Measurements from ENCODE around the gene ITPK1. TPM values are rescaled to one million over a fixed set of nuclear protein-coding genes. Genes with fewer than 3 reads are reported as not detected.
A peak's percentile ranks its signal among the peaks of the same experiment; 100 is the strongest.

ITPK1 gene
- total and polyA plus RNA-seq, 7 experiments from 2014 or later = 10.2 to 71.8 (median 21.3) TPM

DNA sequence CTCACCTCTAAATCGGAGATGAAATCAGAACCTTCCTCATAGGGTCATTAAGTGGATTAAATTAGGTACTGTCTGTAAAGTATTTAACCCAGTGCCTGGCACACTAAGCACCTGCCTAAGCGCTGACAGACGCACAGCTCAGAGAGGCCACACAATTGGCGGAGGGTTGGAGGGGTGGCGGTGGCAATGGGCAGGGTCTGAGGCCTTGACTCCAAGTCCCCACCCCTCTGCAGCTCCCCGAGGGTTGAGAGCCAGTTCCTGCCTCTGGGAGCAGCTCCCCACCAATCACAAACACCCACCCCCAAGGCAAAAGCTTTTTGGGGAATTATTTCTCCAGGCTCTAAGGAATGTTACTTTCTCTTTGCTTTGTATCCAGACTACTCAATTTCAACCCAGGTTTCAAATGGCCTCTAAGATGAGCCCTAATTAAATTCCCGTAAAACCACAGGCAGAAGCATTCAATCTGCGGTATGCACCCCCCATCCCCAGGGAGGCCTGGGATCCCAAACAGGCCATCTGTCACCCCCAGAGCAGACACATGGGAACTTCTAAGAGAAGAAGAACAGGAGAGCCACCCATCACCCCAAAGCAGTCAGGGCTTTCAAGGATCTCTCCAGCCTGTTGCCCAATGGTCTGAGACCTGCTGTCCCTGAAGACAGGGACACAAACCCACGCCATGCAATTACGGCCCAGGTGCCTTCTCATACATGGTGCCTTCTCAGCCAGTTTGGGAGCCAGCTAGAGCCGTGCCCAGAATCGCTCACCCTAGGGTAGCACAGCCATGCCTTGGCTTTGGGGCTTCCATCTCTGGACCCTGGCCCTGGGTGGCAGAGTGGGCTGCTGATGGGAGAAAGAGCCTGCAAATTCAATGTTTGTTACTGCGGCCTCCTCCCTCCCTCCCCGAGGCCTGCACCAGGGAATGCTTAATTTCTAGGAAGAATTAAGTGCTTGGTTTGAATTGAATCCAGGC is 126.7 kb downstream of the ITPK1 start:
- CTCF ChIA-PET = no interaction called here

DNA sequence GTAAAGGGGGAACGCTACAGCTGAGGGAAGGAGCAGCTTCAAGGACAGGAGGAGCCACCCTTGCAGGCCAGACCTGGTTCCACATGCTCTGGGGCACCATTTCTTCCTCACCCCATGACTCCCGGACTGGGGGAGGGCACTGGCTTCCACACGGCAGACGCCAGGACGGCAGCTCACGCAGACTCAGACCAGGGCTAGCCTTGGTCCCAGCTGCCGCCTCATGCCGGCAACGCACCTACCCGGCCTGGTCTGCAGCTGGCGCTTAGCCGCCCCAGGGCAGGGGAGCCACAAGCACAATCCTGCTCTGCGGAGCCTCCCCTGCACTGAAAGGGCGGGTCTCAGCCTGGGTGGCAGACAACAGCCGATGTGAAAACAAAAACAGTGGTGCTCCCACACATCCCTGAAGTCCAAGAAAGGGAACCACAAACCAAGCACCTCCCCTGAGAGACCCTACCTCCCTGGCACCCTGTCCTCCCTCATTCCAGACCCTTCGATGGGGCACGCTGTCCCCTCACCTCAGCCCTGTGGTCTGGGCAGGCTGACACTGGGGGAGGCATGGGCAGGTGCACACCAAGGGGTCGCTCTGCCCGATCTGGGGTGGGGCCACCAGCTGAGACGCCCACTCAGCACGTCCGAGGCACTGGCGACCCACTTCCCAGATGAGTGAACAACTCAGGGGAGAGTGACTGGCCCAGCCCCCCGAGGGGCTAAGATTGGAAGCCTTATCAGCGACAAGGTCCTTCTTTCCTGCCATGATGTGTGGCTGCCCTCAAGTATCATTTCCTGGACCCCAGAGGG is 127.8 kb downstream of the ITPK1 start:
- Mint-ChIP-seq H3K4me3 (no peak overlapping the region), H3K4me1 (peaks cover 0 to 2% (median 0%) of the 10 kb centered on the region in 7 donors), H3K27ac (no peak overlapping the region), H3K9me3 (no peaks in the 10 kb centered on the region), H3K36me3 (peaks cover 2 to 61% (median 29%) of the 10 kb centered on the region in 5 donors), H3K27me3 (no peaks in the 10 kb centered on the region)
- POLR2A ChIA-PET = no interaction called here
- no peaks in the 10 kb centered on the region for H3K4me1 ChIP-seq (ENCODE audit: control insufficient read depth in 2 of 2, insufficient read depth in 2 of 2, low read length in 2 of 2)
- H3K4me3 ChIP-seq (ENCODE audit: low read length) = no peak overlapping the region
- no peaks in the 10 kb centered on the region for H3K9me3 ChIP-seq (ENCODE audit: control insufficient read depth in 2 of 3, low read length in 3 of 3)
- H3K27me3 ChIP-seq (ENCODE audit: control insufficient read depth in 2 of 2, insufficient read depth in 2 of 2, low read length in 2 of 2) = no peaks in the 10 kb centered on the region
- peaks cover 0 to 13% (median 0%) of the 10 kb centered on the region in 3 experiments for H3K36me3 ChIP-seq (ENCODE audit: control insufficient read depth in 2 of 3, insufficient read depth in 3 of 3, low read length in 3 of 3)
- H3K27ac ChIP-seq (ENCODE audit: low read depth, low read length) = no peak overlapping the region
- intact Hi-C loops (cut with micrococcal nuclease) = no loop called here
- ATAC-seq (no peak), DNase-seq (no peak)
- CTCF ChIA-PET = no interaction called here

More for the DNA sequence above, 126.7 kb downstream of the ITPK1 start:
- ATAC-seq = no peak
- Mint-ChIP-seq H3K9me3 (no peaks in the 10 kb centered on the region), H3K36me3 (peaks cover 2 to 56% (median 29%) of the 10 kb centered on the region in 5 donors), H3K4me3 (no peak overlapping the region), H3K4me1 (peaks cover 0 to 2% (median 0%) of the 10 kb centered on the region in 7 donors), H3K27ac (peak overlapping the region in 1 of 9 donors; percentile 46), H3K27me3 (no peaks in the 10 kb centered on the region)
- Histone ChIP-seq H3K4me3 (ENCODE audit: low read length) (no peak overlapping the region), H3K27me3 (ENCODE audit: control insufficient read depth in 2 of 2, insufficient read depth in 2 of 2, low read length in 2 of 2) (no peaks in the 10 kb centered on the region), H3K9me3 (ENCODE audit: control insufficient read depth in 2 of 3, low read length in 3 of 3) (no peaks in the 10 kb centered on the region), H3K27ac (ENCODE audit: low read depth, low read length) (no peak overlapping the region), H3K4me1 (ENCODE audit: control insufficient read depth in 2 of 2, insufficient read depth in 2 of 2, low read length in 2 of 2) (no peaks in the 10 kb centered on the region), H3K36me3 (ENCODE audit: control insufficient read depth in 2 of 3, insufficient read depth in 3 of 3, low read length in 3 of 3) (peaks cover 0 to 22% (median 0%) of the 10 kb centered on the region in 3 experiments)
- POLR2A ChIA-PET = no interaction called here
- intact Hi-C loops (cut with micrococcal nuclease) = no loop called here
- DNase-seq = no peak

DNA sequence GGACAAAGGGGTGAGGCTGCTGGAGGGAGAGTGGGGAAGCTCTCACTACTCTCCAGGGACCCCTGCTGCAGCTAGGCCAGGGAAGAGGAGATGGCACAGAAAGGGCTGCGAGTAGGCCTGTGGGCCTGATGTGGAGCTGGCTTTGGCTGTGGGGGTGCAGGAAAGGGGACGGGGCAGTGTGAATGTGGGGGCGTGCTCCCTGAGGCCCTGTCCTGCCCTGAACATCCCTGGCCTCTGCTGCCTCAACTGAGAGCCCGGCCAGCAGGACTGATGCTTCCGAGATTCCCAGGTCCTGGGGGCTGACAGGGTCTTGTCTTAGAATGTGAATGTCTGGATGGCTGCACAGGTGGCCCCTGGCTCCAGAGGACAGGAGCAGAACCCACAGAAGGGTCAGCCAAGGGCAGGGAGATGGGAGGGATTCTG is 128.6 kb downstream of the ITPK1 start:
- ChIA-PET CTCF (no interaction called here), POLR2A (no interaction called here)
- no peaks in the 10 kb centered on the region for H3K27me3 ChIP-seq (ENCODE audit: control insufficient read depth in 2 of 2, insufficient read depth in 2 of 2, low read length in 2 of 2)
- intact Hi-C loops (cut with micrococcal nuclease) = no loop called here
- no peak overlapping the region for H3K4me3 Mint-ChIP-seq
- DNase-seq (no peak), ATAC-seq (no peak)
- H3K4me1 ChIP-seq (ENCODE audit: control insufficient read depth in 2 of 2, insufficient read depth in 2 of 2, low read length in 2 of 2) = no peaks in the 10 kb centered on the region
- H3K36me3 Mint-ChIP-seq = peaks cover 8 to 64% (median 33%) of the 10 kb centered on the region in 5 donors
- H3K27ac Mint-ChIP-seq = no peak overlapping the region
- H3K4me1 Mint-ChIP-seq = peaks cover 0 to 2% (median 0%) of the 10 kb centered on the region in 7 donors
- peaks cover 0 to 15% (median 0%) of the 10 kb centered on the region in 3 experiments for H3K36me3 ChIP-seq (ENCODE audit: control insufficient read depth in 2 of 3, insufficient read depth in 3 of 3, low read length in 3 of 3)
- no peaks in the 10 kb centered on the region for H3K27me3 Mint-ChIP-seq
- no peak overlapping the region for H3K27ac ChIP-seq (ENCODE audit: low read depth, low read length)
- H3K9me3 Mint-ChIP-seq = peaks cover 0 to 3% (median 0%) of the 10 kb centered on the region in 11 donors
- H3K9me3 ChIP-seq (ENCODE audit: control insufficient read depth in 2 of 3, low read length in 3 of 3) = peaks cover 0 to 6% (median 0%) of the 10 kb centered on the region in 3 experiments
- no peak overlapping the region for H3K4me3 ChIP-seq (ENCODE audit: low read length)

DNA sequence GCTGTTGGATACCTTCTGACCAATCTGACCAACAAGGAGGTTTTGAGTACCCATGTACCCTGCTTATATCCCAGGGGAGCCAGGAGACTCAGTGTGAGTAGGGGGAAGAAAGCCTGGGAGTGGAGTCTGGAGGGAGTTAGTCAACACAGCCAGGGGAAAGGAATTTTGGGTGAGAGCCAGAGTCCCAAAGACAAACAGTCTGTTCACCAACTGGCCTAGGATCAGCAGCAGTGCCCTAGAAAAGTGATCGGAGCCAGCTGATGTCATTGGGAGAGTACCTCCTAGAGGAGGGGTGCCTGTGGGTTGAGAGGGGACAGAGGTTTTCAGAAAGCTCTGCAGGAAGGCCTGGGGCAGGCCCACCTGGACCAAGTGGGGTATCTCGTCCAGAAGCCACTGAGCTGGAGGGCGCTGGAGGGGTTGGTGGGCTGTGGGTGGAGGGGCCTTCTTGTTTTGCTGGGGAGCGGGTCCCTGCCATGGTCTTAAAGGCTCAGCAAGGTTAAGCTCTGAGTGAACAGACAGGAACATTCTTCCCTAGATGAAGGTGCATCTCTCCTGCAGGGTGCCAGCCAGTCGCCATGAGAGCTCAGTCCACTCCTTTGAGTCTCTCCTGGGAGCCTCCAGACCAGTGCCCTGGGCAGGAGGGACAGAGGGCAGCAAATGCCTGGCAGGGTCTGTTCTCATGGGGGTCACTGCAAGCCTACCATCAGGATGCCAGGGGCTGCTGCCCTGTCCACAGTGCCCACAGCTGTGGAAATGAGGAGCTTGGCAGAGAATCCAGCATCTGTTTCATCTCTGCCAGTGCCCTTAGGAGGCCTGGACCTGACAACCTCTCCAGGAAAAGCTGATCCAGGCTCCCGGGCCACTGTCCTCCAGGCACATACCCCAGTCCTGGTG is 129.2 kb downstream of the ITPK1 start:
- Histone ChIP-seq H3K36me3 (ENCODE audit: control insufficient read depth in 2 of 3, insufficient read depth in 3 of 3, low read length in 3 of 3) (peaks cover 0 to 19% (median 0%) of the 10 kb centered on the region in 3 experiments), H3K9me3 (ENCODE audit: control insufficient read depth in 2 of 3, low read length in 3 of 3) (peaks cover 0 to 6% (median 0%) of the 10 kb centered on the region in 3 experiments), H3K4me1 (ENCODE audit: control insufficient read depth in 2 of 2, insufficient read depth in 2 of 2, low read length in 2 of 2) (no peaks in the 10 kb centered on the region), H3K4me3 (ENCODE audit: low read length) (no peak overlapping the region), H3K27me3 (ENCODE audit: control insufficient read depth in 2 of 2, insufficient read depth in 2 of 2, low read length in 2 of 2) (no peaks in the 10 kb centered on the region), H3K27ac (ENCODE audit: low read depth, low read length) (no peak overlapping the region)
- Mint-ChIP-seq H3K9me3 (peaks cover 0 to 6% (median 4%) of the 10 kb centered on the region in 11 donors), H3K4me3 (no peak overlapping the region), H3K4me1 (peaks cover 0 to 3% (median 0%) of the 10 kb centered on the region in 7 donors), H3K27ac (no peak overlapping the region), H3K36me3 (peaks cover 13 to 64% (median 38%) of the 10 kb centered on the region in 5 donors), H3K27me3 (no peaks in the 10 kb centered on the region)
- intact Hi-C loops (cut with micrococcal nuclease) = no loop called here
- ChIA-PET CTCF (no interaction called here), POLR2A (no interaction called here)
- ATAC-seq (no peak), DNase-seq (no peak)

DNA sequence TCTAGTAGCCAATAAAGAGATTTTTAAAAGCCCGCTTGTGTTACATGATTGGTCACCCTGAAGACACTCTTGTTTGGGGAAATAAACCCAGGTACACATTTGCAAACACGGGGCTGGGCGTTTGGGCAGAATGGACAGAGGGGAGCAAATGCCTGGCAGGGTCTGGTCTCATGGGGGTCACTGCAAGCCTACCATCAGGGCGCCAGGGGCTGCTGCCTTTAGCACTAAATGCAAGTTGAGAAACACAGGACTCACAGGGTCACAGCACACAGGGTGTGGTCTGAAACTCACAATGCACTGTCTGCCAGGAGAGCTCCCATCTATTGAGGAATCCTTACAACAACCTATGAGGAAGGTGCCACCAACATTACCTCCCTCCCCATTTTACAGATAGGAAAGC is 130.2 kb downstream of the ITPK1 start:
- CTCF ChIA-PET = no interaction called here
- Histone ChIP-seq H3K36me3 (ENCODE audit: control insufficient read depth in 2 of 3, insufficient read depth in 3 of 3, low read length in 3 of 3) (peaks cover 0 to 19% (median 0%) of the 10 kb centered on the region in 3 experiments), H3K4me3 (ENCODE audit: low read length) (no peak overlapping the region), H3K4me1 (ENCODE audit: control insufficient read depth in 2 of 2, insufficient read depth in 2 of 2, low read length in 2 of 2) (no peaks in the 10 kb centered on the region), H3K9me3 (ENCODE audit: control insufficient read depth in 2 of 3, low read length in 3 of 3) (peaks cover 0 to 6% (median 0%) of the 10 kb centered on the region in 3 experiments), H3K27ac (ENCODE audit: low read depth, low read length) (no peak overlapping the region), H3K27me3 (ENCODE audit: control insufficient read depth in 2 of 2, insufficient read depth in 2 of 2, low read length in 2 of 2) (no peaks in the 10 kb centered on the region)
- POLR2A ChIA-PET = no interaction called here
- H3K36me3 Mint-ChIP-seq = peaks cover 22 to 70% (median 47%) of the 10 kb centered on the region in 5 donors
- ATAC-seq (no peak), DNase-seq (no peak)
- no peak overlapping the region for H3K4me3 Mint-ChIP-seq
- H3K4me1 Mint-ChIP-seq = peaks cover 0 to 4% (median 0%) of the 10 kb centered on the region in 7 donors
- no peak overlapping the region for H3K27ac Mint-ChIP-seq
- peaks cover 0 to 15% (median 9%) of the 10 kb centered on the region in 11 donors for H3K9me3 Mint-ChIP-seq
- no peaks in the 10 kb centered on the region for H3K27me3 Mint-ChIP-seq
- intact Hi-C loops (cut with micrococcal nuclease) = no loop called here

DNA sequence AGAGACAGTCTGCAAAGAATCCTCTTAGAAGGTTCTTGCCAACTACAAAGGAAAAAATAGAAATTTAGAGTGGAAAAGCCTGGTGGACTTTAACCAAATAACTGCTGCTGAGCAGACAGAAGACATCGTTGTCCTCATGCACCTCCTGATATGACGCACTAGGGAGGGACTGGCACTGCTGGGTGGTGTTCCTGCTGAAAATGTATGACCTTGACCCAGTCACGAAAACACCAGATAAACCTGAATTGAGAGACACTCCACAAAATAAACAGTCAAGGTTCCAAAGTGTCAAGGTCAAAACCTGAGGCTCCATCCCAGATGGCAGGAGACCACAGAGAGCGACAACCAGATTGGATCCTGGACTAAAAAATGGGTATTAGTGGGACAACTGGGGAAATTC is 130.8 kb downstream of the ITPK1 start:
- Histone ChIP-seq H3K4me3 (ENCODE audit: low read length) (no peak overlapping the region), H3K9me3 (ENCODE audit: control insufficient read depth in 2 of 3, low read length in 3 of 3) (peaks cover 0 to 12% (median 0%) of the 10 kb centered on the region in 3 experiments), H3K4me1 (ENCODE audit: control insufficient read depth in 2 of 2, insufficient read depth in 2 of 2, low read length in 2 of 2) (no peaks in the 10 kb centered on the region), H3K27me3 (ENCODE audit: control insufficient read depth in 2 of 2, insufficient read depth in 2 of 2, low read length in 2 of 2) (no peaks in the 10 kb centered on the region), H3K27ac (ENCODE audit: low read depth, low read length) (no peak overlapping the region), H3K36me3 (ENCODE audit: control insufficient read depth in 2 of 3, insufficient read depth in 3 of 3, low read length in 3 of 3) (peaks cover 0 to 19% (median 0%) of the 10 kb centered on the region in 3 experiments)
- CTCF ChIA-PET = no interaction called here
- ATAC-seq = no peak
- Mint-ChIP-seq H3K27me3 (no peaks in the 10 kb centered on the region), H3K9me3 (peaks cover 0 to 22% (median 15%) of the 10 kb centered on the region in 11 donors), H3K4me3 (no peak overlapping the region), H3K27ac (peak overlapping the region in 1 of 9 donors; percentile 12), H3K4me1 (peaks cover 0 to 4% (median 0%) of the 10 kb centered on the region in 7 donors), H3K36me3 (peaks cover 22 to 73% (median 53%) of the 10 kb centered on the region in 5 donors)
- no peak for DNase-seq
- intact Hi-C loops (cut with micrococcal nuclease) = no loop called here
- POLR2A ChIA-PET = no interaction called here
